Hepatocyte (in vitro differentiated cells): ENCODE data around the gene NCF2. TPM values are rescaled to one million over a fixed set of nuclear protein-coding genes. Genes with fewer than 3 reads are reported as not detected.

Experiments used
- DNase-seq: peaks from one replicate; pipeline ENCODE4 v3.0.0-alpha.2; 2016; ENCODE audit warnings: low spot score
- H2AFZ ChIP-seq: fragments of 200-600 bp; sonication (generic); 2 replicates; pipeline ENCODE4 v1.6.0; 2016; ENCODE audit warnings: antibody characterized with exemption, mild to moderate bottlenecking
- H3K27ac ChIP-seq: fragments of 200-600 bp; sonication (generic); 2 replicates; pipeline ENCODE4 v1.5.1; 2016; ENCODE audit warnings: mild to moderate bottlenecking
- H3K27me3 ChIP-seq: fragments of 200-600 bp; sonication (generic); 2 replicates; pipeline ENCODE4 v1.6.1; 2016
- H3K36me3 ChIP-seq: fragments of 200-600 bp; sonication (generic); replicated peaks from 2 replicates; pipeline ENCODE4 v1.5.1; 2016; ENCODE audit warnings: low read depth; ENCODE audit not compliant: insufficient read depth
- H3K4me1 ChIP-seq: fragments of 200-600 bp; sonication (generic); 2 replicates; pipeline ENCODE4 v1.5.1; 2016; ENCODE audit warnings: mild to moderate bottlenecking, moderate library complexity; ENCODE audit not compliant: insufficient read depth
- H3K4me2 ChIP-seq: fragments of 200-600 bp; sonication (generic); 2 replicates; pipeline ENCODE4 v1.6.0; 2016
- H3K4me3 ChIP-seq: fragments of 200-600 bp; sonication (generic); 2 replicates; pipeline ENCODE4 v1.5.1; 2016; ENCODE audit warnings: mild to moderate bottlenecking
- H3K79me2 ChIP-seq: fragments of 200-600 bp; sonication (generic); 2 replicates; pipeline ENCODE4 v1.6.0; 2017; ENCODE audit warnings: mild to moderate bottlenecking
- H3K9me2 ChIP-seq: fragments of 200-600 bp; sonication (generic); replicated peaks from 2 replicates; pipeline ENCODE4 v1.6.0; 2017; ENCODE audit warnings: mild to moderate bottlenecking; ENCODE audit not compliant: insufficient read depth
- H3K9me3 ChIP-seq: fragments of 200-600 bp; sonication (generic); 2 replicates; pipeline ENCODE4 v1.5.1; 2016; ENCODE audit warnings: low read depth, mild to moderate bottlenecking
- H4K20me1 ChIP-seq: fragments of 200-600 bp; sonication (generic); 2 replicates; pipeline ENCODE4 v1.6.0; 2016; ENCODE audit warnings: mild to moderate bottlenecking; ENCODE audit not compliant: insufficient read depth, poor library complexity, severe bottlenecking
- EZH2 ChIP-seq: fragments of 200-600 bp; sonication (generic); IDR thresholded peaks from 2 replicates; pipeline ENCODE4 v1.6.1; 2016; ENCODE audit warnings: antibody characterized with exemption, mild to moderate bottlenecking, borderline replicate concordance
- EZH2phosphoT487 ChIP-seq: fragments of 200-600 bp; sonication (generic); IDR thresholded peaks from one replicate; pipeline ENCODE4 v1.6.1; 2018; ENCODE audit warnings: antibody characterized with exemption, mild to moderate bottlenecking, low read depth, moderate library complexity; ENCODE audit not compliant: unreplicated experiment, severe bottlenecking
- WGBS: methylation state at CpG from one replicate; pipeline ENCODE4 v1.1.6; 2016; ENCODE audit warnings: low lambda C conversion rate; ENCODE audit errors: missing lambda C conversion rate; 5-methylcytosine and 5-hydroxymethylcytosine counted together
- polyA plus RNA-seq: library from polyadenylated mRNA; unstranded; fragments of >200 nt; fragmentation: Nextera tagmentation; extraction: Ambion mirVana; gene quantifications from 2 replicates; pipeline ENCODE4 v1.2.1, GENCODE V29; 2016
- total RNA-seq: library from RNA; depleted of rRNA; stranded (reverse); fragments of >200 nt; gene quantifications from 2 replicates; pipeline ENCODE4 v1.2.3, GENCODE V29; 2014
- TF ChIP-seq, protein P1 (sequence below): fragments of 200-600 bp; sonication (generic); IDR thresholded peaks from 2 replicates; pipeline ENCODE4 v1.5.1; 2016; ENCODE audit warnings: antibody characterized with exemption, mild to moderate bottlenecking; ENCODE audit not compliant: poor library complexity

Gene NCF2
- total and polyA plus RNA-seq, 2 experiments from 2014 or later: 3.1 to 13.7 TPM

- no peaks in the 10 kb centered on the region for H3K27me3 ChIP-seq
- H3K4me2 ChIP-seq: no peak overlapping the region
- peaks cover 12% of the 10 kb centered on the region for H3K4me1 ChIP-seq
- no peak for DNase-seq
- H3K4me3 ChIP-seq: no peak overlapping the region
- WGBS: 56% methylated on average over 6 of the region's 6 CpGs
- TF ChIP-seq EZH2: no peak
- TF ChIP-seq, protein P1, sequence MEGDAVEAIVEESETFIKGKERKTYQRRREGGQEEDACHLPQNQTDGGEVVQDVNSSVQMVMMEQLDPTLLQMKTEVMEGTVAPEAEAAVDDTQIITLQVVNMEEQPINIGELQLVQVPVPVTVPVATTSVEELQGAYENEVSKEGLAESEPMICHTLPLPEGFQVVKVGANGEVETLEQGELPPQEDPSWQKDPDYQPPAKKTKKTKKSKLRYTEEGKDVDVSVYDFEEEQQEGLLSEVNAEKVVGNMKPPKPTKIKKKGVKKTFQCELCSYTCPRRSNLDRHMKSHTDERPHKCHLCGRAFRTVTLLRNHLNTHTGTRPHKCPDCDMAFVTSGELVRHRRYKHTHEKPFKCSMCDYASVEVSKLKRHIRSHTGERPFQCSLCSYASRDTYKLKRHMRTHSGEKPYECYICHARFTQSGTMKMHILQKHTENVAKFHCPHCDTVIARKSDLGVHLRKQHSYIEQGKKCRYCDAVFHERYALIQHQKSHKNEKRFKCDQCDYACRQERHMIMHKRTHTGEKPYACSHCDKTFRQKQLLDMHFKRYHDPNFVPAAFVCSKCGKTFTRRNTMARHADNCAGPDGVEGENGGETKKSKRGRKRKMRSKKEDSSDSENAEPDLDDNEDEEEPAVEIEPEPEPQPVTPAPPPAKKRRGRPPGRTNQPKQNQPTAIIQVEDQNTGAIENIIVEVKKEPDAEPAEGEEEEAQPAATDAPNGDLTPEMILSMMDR: no peak
- no peaks in the 10 kb centered on the region for H3K9me3 ChIP-seq
- H3K9me2 ChIP-seq: no peaks in the 10 kb centered on the region
- H3K27ac ChIP-seq: no peak overlapping the region
- H2AFZ ChIP-seq: no peak overlapping the region
- H3K36me3 ChIP-seq: no peaks in the 10 kb centered on the region
- H3K79me2 ChIP-seq: no peaks in the 10 kb centered on the region
- H4K20me1 ChIP-seq: no peaks in the 10 kb centered on the region
These were observed 5.2 kb downstream of the NCF2 start for GRCh38 chr1:183585038-183585437.

DNA sequence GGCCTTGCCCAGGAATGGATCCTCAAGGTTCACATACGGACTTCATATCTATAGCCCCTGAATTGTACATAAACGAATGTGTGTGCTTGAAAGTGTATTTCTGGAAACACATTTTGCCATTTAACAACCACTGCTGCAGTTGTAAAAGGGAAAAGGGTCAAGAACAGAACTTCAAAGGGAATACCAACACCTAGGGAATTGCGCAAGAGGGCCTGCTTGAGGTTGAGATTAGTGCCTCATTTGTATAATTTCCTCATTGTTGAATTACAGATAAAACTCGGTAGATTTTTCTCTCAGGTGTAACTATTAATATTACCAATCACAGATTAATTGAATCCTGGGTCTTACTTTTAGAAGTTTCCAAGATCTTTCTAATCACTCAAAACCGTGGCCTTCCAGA lies 6.1 kb downstream of the NCF2 start:
- H3K79me2 ChIP-seq: no peaks in the 10 kb centered on the region
- H3K36me3 ChIP-seq: no peaks in the 10 kb centered on the region
- no peaks in the 10 kb centered on the region for H3K27me3 ChIP-seq
- 69% methylated on average over 5 of the region's 5 CpGs for WGBS
- no peak for DNase-seq
- H4K20me1 ChIP-seq: no peaks in the 10 kb centered on the region
- H3K27ac ChIP-seq: no peak overlapping the region
- TF ChIP-seq, protein P1: no peak
- TF ChIP-seq EZH2phosphoT487 (no peak), EZH2 (no peak)
- H3K4me2 ChIP-seq: no peak overlapping the region
- H3K9me2 ChIP-seq: no peaks in the 10 kb centered on the region
- H2AFZ ChIP-seq: no peak overlapping the region
- H3K4me3 ChIP-seq: no peak overlapping the region
- peaks cover 11% of the 10 kb centered on the region for H3K4me1 ChIP-seq
- H3K9me3 ChIP-seq: no peaks in the 10 kb centered on the region

- no peaks in the 10 kb centered on the region for H4K20me1 ChIP-seq
- H3K27me3 ChIP-seq: no peaks in the 10 kb centered on the region
- no peak overlapping the region for H3K27ac ChIP-seq
- WGBS: 87% methylated on average over 6 of the region's 6 CpGs
- TF ChIP-seq EZH2phosphoT487 (no peak), EZH2 (no peak)
- TF ChIP-seq, protein P1: no peak
- no peak overlapping the region for H3K4me3 ChIP-seq
- H3K9me2 ChIP-seq: no peaks in the 10 kb centered on the region
- no peaks in the 10 kb centered on the region for H3K36me3 ChIP-seq
- H2AFZ ChIP-seq: no peak overlapping the region
- no peaks in the 10 kb centered on the region for H3K79me2 ChIP-seq
- H3K4me1 ChIP-seq: peaks cover 5% of the 10 kb centered on the region
- DNase-seq: no peak
- H3K4me2 ChIP-seq: no peak overlapping the region
- H3K9me3 ChIP-seq: no peaks in the 10 kb centered on the region
These were observed 6.8 kb downstream of the NCF2 start for GRCh38 chr1:183583466-183583865.
